Activated CD8-positive, alpha-beta memory T cell treated with anti-CD3 and anti-CD28 coated beads, Interleukin-2, amount 50 U/mL, for 48 hours (primary cell): Measurements from ENCODE around the gene RALB.
A peak's percentile ranks its signal among the peaks of the same experiment; 100 is the strongest.

Experiments
- DNase-seq: peaks from one replicate; pipeline ENCODE4 v3.0.0-alpha.2; 2020

The RALB gene, protein sequence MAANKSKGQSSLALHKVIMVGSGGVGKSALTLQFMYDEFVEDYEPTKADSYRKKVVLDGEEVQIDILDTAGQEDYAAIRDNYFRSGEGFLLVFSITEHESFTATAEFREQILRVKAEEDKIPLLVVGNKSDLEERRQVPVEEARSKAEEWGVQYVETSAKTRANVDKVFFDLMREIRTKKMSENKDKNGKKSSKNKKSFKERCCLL

DNA sequence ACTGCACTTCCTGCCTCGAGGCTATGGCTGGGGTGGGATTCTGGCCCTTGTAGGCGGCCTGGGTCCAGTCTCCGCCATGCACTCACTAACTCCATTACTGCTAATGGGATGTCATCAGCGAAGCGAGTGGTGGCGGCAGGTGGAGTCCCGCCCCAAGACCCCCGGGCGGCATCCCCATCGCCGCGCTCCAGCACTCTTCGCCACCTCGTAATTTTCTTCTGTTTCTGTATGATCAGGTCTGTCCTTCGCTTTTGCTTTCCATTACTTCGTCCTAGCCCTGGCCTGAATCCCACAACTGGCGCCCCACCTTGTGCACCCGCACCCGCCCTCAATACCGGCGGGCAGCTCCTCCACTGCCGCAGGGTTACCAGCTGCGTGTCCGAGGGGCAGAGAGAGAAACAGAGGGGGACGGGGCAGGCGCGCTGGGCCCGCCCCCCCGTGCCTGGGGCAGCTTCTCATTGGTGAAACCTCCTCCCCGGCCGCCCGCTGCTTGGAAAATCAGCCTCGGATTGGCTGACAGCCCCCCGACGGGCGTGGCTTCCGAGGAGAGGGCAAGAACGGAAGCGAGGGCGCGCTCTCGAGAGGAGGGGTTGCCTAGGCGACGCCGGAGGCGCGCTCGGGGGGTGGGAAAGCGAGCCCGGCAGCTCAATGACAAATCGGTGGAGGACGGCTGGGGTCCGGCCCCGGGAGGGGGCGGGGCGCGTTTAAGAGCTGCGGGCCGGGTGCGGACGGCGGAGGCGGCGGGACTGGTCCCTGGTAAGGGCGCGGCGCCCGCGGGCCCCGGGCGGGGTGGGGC is at the start of gene RALB:
Gene RALB, plus strand, starts transcription at position 628 of the 796 bp plus-strand sequence. CDS start 25,813 bp downstream, outside the sequence.
- DNase-seq, result peak; percentile 98

DNA sequence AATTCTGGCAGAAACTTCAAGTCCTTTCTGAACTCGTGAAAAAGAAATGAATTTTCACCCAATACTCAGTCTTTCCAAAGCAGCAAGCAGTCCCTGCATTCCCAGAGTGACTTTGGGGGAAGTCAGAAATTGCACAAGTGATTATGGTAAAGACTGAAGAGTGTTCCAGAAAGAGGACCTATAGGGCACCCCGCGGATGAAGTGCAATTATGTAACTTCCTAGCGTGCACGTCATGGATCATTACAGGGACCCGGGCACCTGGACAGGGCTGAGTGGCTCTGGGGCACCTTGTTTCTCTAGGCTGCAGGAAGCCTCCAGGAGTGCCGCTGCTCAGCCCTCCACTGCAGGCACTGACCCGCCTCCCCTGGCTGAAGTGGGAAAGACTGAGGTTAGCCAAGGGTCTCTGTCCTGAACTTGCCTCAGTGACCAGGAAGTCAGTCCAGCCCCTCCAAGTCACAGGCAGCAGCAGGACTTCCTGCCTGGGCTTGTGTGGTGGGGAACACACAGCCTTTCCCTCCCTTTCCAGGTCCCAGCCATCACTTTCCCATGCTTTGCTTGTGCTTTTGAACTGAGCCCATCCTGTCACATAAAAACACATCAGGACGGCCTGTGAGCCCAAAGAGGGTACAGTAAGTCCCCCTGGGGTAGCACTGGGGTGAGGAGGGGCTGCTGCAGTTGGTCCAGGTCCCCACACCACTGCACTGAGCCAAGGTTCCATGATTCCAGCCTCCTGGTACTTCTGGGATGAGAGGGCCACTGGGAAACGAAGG is 49.2 kb upstream of the RALB start:
- DNase-seq, result no peak

DNA sequence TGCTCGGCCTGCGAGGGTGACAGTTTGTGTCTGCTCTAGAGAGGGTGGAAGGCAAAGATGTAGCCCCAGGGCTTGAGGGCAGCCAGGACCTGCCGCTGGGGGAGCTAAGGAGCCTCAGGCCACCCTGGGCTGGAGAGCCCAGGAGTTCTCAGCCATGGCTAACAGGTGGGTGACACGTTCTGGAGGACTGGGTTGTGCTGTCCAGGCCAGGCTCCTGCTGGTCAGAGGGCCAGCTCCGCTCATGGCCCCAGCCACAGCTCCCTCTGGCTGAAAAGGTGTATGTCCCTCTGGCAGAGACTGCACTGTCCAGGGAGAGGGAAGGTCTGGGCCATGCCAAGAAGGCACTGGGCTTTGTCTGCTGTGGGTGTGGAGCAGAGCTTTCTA is 48.6 kb upstream of the RALB start:
- no peak for DNase-seq

DNA sequence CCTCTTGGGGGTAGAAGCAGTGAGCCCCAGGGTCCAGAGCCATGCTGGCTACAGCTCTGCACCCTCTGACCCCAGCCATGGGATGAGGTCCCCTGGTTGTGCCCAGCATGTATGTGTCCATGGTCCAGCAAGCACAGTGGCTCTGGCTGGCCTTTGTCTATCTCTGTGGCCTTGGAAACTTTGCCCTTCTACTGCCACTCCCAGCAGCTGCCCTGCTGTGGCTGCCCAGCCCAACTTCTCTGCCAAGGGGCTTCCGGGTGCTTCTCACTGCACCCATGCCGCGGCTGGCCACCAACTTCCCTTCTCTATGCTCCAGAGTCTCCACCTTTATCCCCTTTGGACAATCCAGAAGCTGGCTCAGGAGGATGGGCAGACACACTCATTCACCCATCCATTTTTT is 48.2 kb upstream of the RALB start:
- no peak for DNase-seq

DNA sequence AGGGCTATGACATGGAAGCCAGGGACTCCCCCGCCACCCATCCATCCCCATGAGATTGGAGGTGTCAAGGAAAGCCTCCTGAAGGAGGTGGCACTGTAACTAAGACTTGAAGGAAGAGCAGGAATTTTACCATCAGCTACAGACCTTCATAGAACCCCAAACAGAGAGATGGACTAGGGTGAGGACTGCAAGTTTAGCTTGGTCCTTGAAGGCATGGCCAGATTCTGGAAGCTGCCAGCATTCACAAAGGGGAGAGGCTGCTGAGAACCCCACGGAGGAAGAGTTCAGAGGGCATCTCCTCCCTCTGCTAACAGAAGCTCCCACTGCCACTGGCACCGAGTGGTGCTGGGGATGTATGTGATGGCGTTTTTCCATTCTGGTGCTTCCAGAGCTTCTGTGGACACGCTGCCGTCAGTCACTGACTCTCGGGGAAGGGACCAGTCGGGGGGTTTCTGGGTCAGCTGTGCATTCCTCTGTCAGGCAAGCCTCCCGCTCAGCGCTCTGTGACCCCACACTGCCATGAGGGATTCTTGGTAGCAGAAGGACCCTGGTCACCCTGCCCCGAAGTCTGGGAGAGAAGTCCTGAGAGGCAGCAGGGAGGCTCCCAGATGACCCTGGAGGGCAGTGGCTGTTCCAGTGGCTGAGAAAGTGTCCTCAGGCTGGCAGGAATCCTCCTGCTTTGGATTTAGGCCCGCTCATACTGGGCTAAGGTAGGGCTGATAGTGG is 47.5 kb upstream of the RALB start:
- DNase-seq, result no peak

DNA sequence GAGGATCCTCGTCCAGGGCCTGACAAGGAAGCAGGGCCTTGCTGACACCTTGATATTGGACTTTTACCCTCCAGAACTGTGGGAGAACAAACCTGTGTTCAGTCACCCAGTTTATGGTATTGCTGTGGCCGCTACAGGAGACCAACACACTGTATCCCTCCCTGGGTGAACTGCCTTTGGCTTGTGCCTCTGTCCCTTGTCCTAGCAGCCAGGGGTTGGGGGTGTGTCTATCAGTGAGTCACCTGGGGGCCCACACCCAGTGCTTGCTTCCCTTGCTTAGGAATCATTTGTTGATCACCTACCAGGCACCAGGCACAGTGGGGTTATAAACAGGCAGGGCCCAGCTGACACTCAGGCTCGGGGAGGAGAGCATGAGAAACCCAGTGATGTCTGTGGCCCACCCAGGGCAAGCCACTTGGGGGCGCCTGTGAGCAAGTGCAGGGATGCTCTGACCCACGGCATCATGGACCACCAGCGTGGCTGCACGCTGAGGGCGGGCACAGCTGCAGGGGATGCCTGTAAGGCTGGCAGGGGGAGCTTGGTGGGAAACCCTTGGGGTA is 46.5 kb upstream of the RALB start:
- DNase-seq, result peak; percentile 89

DNA sequence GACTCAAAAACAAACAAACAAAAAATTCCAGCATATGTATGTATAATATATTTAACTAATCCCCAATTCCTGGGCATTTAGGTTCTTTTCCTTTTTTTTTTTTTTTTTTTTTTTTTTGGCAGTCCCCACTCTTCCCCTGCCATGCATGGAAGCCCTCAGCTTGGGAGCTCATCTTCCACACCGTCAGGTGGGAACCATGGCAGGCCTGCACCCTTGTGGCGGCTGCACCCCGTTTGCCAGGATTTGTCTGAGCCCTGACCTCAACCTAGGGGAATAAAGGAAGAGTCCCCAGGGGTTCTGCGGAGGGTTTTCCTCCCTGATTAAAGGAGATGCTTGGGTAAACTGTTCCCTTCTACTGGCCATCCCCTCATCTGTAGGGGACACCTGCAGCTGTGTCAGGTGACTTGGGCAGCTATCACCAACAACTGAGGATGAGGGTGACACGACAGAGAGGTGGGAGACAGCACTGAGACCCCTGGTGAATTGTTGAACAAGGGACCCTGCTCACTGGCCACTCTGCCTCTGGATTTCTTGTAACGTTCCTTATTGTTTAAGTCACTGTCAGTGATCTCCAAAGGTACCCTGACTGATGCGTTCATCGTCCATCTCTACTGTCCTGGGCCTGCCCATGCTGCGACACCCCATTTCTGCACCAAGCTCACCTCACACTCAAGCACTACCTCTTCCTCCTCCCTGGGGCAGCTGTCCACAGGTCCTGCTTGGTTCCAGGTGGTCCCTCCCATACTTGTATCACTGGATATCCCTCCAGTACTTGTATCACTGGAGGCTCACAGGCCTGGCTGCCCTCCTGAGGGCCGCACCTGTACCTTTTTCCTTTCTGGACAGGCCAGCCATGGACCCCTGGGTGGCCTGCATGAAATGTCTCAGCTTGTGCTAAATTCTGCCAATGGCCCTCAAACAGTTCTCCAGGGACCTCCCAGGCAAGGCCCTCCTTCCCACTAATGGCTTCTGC is 44.0 kb upstream of the RALB start:
- no peak for DNase-seq

DNA sequence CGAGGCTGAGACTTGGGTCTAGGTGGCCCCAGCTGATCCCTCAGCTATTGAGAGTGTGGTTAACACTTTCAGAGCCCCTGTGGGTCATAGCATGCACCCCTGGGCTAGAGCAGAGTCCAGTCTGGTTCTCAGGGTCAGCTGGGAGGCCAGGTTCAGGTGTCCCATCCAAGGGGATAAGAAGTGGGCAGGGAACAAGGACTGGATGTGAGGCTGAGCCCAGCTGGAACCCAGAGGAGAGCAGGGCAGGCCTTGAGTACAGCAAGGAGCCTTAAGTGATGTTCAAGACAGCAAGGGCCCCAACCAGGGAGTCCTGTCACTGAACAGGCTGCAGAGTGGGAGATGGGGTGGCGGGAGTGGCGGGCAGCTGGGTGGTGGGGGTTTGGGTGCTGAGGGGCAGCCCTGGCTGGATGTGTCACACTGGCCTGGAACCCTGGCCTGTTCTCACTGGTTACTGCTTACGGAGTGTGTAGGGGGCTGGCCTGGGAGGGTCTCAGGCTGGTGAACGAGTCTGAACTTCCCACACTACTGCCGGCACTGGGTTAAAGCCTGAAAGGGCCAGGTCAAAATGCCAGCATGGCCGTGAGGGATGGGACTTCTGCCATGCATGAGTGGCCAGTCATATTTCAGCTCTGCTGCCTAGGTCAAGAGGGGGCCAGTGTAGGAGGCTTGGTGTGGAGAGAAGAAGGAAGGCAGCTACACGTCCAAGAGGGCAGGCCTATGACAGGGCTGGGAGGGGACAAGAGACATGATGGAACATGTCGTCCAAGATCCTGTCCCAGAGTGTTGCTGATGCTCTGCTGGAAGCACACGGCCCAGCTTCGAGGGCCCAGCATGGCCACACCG is 43.0 kb upstream of the RALB start:
- DNase-seq, result no peak

DNA sequence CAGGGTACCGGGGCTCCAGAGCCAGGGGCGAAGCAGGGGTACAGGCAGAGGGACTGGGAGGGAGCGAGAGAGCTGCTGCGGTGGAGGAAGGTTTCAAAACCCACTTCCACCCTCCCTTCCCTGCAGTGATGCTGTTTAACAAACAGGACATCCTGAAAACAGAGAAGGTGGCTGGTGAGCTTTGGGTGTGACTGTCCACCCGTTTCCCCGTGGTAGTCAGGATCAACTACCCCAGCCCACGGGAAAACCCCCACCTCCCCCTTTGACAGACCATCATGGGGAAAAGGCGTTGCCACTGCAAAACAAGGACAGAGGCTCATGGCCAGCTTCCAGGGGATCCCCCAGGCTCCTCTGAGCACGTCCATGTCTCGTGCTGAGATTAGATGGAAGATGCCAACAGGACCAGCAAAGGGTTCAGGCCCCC is 42.4 kb upstream of the RALB start:
- no peak for DNase-seq

DNA sequence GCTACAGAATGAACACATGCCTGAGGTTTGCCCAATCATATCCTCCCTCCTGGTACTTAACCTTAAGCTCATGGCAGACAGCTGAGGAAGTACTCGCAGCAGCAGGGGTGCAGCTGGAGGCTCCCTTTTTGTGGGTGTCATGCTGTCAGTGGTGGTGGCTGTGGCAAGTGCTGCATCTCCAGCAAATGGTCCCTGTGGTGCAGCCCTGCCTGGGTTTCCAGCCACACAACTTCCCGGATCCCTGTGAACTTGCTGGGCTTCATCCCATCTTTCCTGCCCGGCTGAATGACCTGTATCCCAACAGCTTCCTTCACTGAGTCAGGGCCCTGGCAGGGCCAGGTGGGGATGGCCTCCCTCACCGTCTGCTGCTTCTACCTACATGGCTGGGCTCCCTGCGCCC is 34.5 kb upstream of the RALB start:
- DNase-seq, result no peak

DNA sequence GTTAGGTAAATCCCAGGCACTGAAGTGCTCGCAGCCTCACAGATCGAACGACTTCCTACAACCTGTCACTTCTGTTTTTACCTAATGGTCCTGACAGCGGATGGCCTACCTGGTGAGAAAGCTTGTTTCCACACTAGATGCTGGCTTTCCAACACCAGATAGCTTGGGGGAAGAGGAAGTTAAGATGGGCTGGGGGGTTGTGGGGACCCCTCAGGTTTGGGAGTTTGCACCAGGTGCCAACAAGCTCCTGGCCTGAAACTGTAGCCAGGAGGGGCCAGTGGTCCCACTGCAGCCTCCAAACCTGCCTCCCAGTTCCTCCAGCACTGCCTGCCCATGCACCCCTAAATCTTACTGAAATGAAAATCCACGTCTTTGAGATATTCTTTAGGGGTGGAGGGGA is 33.4 kb upstream of the RALB start:
- no peak for DNase-seq

DNA sequence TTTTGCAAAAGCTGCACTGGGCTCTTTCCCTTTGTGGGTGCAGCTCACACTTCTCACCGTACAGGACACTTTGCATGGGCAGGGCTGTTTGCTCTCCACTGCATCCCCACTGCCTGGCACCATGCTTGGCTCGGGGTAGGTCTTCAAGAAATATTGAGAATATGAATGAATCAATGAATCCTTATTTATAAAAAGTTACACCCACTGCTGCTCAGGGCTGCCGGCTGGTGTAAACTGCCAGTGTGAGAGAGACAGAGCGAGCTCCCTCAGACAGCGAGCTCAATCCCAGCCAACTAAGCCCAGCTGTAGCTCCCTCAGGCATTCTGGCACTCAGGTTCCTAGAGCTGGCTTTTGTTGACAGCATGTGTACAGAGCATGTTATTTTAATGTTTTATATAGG is 32.9 kb upstream of the RALB start:
- peak; percentile 43 for DNase-seq

DNA sequence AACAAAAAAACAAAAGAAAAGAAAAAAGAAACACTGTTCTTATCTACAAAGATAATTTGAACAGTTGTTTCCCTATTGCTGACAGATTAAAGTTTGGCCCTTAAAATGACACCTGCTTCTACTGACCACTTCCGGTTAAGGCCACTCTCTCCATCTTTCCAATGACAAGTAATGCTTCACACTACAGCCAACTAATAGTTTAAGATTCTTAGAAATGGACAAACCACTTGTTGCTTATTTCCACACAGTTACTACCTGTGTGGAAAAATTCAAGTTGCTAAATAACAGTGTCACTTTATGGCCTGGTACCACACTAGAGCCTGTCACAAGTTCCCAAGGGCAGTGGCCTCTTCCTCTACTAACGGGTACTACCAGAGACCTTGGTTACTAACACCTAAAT is 31.9 kb upstream of the RALB start:
- peak; percentile 29 for DNase-seq

DNA sequence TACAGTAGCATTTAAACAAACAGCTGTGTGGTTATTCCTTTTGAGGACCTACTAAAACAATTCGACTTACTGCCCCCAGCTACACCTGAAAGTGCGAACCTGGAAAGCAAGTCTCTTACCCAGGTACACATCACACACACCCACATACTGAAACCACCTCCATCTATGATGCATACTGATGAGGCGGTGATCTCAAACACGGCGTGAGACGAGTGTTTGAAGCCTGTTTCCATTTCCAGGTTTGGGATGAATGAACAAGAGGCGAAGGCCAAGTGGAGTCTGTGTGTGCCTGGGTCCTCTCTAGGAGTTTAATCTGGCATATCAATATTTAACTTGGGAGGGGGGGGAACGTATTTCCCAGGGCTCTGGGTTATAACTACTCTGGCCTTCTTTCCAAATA is 31.0 kb upstream of the RALB start:
- peak; percentile 47 for DNase-seq

DNA sequence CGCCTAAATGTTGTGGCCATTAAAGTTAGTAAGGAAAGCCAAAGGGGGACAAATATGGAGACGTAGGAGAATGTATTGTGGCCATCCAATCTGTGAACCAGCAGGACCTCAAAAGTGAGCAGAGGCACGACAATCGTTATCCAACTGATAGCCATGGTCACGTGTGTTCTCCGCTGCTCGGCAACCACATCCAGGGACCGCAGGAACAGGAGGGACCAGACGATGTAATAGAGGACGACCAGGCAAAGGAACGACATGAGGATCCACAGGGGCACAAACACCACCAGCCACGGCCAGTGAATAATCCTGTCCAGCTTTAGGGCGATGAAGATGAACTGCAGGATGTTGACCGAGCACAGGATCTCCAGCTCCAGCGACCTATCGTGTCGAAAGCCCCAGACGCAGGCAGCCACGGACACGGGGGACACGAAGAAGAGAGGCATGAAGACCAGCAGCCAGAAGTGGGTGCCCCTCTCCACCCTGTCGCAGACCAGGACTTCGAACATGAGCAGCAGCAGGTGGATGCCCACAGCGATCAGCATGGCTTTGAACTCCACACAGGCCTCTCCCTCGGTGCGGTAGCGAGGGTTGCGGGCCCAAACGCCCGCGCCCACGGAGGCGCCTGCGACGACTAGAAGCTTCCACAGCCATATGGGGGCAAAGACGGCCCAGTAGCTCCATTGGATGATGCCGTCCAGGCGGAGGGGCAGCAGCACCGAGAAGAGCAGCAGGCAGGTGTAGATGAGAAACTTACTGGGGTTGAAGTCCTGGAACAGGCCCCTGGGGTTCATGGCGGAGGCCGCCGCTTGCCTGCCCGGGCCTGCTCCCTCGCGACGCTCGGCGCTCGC is 30.2 kb upstream of the RALB start:
- no peak for DNase-seq

DNA sequence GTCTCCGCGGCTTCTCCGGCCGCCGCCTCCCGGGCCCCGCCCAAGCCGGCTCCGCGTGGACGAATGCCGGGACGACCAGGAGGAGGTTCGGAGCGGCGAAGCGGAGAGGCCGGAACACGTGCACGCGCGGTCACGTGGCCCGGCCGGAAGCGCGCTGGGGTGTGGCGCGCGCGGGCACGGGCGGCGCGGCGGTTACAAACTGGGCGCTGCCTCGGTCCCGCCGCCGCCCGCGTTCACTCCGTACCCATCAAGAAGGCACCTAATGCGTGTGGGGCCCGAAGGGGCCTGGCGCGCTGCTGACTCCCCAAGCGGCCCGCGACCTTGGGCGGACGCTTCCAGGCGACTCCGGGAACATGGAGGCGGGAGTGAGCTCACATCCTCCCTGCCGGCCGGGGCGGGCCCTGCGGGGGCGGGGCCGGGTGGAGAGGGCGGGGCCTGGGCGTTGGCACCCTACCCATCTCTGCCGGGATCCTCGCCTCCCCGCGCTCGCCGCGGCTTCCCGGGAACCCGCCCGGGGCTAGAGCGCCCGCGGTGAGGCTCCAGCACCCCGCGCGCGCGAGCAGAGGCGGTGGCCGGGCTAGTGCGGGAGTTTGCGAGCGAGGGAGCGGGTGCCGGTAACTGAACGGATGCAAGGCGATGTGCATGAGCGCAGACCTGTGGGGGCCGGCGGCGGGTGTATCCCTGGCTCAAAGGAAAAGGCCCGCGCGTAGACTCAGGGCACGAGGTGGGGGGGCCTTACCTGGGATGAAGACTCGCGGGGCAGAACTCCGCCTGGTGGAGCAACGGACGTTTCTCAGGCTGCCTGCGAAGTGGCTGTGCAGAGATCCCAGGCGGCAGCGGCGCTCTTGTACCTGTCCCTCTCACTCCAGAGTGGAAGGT is 29.4 kb upstream of the RALB start, which contains the start of gene TMEM185B:
Gene TMEM185B, minus strand, starts transcription at position 367 of the 879 bp plus-strand sequence. CDS start 424 bp downstream, outside the sequence.
- peak; percentile 95 for DNase-seq

DNA sequence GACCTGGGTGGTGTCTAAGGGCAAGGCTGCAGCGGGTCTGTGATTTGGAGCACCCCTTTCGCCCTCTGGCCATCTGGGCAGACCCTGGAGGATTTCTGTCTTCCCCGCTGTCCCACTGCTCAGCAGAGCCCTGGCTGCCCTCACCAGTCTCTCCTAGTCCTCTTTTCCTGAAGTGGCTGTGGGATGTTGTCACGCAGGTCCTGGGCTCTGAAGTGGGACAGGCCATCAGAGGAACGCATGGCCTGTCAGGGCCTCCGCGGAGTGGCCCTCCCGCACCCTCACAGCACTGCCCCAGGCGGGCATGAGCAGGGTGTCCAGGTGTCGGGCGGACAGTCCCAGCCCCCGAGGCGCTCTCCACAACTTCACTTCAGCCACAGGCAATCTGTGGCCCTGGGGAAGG is 28.4 kb upstream of the RALB start:
- DNase-seq, result no peak
